GM21381 (cell line): Measurements from ENCODE around the gene CYBA.

Source experiments
- ATAC-seq: cut with Tn5 transposase; IDR thresholded peaks from one replicate; pipeline ENCODE4 v1.9.1; 2021; ENCODE audit warnings: mild to moderate bottlenecking, moderate library complexity; ENCODE audit not compliant: unreplicated experiment

The CYBA gene

DNA sequence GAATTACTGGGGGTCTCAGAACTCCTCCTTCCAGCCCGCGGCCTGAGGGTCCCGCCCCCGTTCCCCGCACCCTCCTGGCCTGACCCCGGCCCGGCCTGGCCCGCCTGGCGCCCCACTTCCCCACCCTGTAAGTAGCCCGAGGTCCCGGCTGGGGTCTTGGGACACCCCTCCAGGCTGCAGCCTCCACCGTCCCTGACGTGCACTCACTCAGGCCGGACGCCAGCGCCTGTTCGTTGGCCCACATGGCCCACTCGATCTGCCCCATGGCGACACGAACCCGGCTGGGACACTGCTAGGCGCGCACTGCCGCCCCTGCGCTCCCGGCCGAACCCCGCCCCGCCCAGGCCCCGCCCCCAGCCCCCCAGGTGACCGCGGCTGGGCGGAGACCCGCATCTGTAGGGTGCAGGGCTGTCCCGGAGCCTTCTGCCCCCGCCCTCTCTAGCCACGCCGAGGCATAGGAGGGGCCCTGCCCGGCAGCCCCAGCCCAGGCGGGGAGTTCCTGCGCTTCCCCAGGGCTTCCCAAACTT lies at the start of gene CYBA:
Gene CYBA (minus strand): TSS at position 305 of the 527 bp plus-strand sequence. CDS start 40 bp downstream, at position 265.
- ATAC-seq, result peak; percentile 68

DNA sequence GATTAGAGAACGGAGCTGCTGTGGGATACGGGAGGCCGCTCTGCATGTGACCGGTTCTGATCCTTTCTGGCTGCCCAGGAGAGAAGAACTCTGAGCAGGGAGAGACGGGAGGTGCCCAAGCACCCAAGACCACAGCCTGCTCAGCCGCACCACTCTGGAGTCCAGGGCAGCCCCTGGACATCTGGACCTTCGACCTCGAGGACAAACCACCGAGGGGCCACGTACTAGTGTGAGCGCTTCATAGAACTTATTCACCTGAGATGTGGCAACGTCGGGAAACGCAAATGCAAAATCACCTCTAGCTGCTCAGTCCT lies 49.4 kb upstream of the CYBA start:
- ATAC-seq, result no peak

DNA sequence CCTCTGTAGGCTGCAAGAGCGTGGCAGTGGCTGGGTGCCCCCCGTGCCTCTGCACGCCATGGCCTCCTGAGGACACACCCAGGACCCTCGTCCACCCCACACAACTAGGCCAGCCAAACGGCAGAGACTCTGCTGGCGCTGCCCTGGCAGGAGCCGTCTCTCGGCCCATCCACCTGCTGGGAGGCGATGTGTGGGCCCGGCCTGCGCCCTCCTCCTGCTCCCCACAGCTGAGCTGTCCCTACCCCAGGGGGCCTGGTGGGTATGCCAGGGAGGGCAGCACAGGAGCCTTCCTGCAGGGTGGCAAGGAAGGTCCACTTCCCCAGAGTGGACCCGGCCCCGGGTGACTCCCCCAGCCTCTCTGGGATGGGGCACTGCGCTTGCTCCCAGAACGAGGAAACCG lies 48.3 kb upstream of the CYBA start:
- no peak for ATAC-seq

DNA sequence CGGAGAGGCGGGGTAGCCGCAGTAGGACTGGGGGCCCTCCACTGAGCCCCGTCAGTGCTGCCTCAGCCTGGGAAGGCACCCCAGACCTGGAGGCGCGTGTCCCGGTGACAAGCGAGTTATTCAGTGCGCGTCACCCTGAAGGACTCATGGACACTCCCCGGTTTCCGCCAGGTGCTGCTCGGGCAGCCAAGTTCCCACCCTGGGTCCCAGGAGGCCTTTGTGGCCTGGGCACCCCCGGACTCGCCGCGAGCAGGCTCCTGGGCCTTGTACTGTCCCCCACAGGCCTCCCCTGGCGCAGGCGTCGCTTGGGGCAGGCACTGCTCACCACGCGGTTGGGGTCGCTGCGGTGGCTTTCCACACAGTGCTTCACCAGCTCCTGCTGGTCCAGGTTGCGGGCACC lies 47.8 kb upstream of the CYBA start:
- no peak for ATAC-seq

DNA sequence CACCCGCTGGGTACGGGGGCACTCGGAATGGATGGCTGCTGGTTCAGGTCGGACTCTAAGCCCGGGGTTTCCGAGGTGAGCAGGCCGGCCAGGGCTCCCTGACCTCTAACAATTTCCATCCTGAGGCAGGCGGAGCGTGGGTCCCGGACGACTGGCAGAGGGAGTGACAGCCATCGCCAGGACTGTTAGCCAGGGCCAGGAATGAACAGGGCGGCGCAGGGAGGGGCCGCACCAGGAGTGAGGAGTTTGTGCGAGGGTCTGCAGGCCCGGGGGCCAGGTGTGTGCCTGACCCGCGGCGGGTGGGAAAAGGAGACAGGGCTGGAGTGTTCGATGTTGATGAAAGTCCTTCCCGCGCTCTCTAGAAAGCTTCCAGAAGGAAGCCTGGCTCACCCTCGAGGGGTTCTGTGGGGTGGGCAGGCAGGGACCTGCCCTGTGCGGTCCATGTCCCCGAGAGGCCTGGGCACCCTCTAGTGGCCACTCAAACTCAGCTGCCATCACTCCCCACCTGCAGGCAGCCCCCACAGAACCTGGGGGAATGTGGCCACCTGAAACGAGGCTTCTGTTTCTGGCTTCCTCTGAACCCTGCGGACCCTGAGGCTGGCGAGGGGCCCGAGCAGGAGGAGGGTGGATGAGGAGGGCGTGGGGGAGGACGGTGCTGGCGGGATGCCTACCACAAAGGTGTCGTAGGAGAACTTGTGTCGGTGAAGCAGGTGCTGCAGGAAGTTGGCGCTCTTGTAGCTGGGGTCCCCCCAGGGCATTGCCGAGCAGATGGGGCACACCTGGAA lies 47.2 kb upstream of the CYBA start:
- ATAC-seq, result no peak

DNA sequence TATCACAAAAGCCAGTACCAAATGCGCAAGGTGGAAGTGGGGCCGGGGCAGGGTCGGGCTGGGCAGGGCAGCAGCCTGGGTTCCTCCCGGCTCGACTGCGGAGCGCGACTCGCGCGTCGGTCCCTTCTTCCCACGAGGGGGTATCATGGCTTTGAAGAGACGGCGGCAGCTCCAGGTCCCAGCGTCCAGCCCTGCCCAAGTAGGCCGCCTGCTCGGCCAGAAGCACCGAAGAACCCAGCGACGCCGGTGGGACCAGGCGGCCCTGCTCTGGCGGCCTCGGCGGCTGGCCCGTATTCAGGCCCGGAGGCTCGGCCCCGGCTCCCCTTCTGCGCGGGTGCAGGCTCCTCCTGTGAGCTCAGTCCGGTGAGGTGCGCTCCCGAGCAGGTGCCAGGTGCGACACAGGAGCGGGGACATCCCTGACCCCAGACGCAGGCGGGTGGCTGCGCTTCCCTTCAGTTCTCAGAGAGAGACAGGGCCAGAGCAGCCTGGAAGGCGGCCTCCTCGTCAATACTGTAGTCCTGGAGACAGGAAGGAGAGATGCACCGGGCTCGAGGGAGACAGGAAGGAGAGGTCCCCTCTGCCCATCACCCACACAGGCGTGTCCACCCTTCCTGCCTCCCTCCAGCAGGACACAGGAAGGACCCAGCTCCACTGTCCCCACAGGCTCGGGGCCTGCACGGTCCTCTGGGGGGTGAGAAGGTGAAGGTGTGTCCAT lies 46.4 kb upstream of the CYBA start:
- ATAC-seq, result no peak

DNA sequence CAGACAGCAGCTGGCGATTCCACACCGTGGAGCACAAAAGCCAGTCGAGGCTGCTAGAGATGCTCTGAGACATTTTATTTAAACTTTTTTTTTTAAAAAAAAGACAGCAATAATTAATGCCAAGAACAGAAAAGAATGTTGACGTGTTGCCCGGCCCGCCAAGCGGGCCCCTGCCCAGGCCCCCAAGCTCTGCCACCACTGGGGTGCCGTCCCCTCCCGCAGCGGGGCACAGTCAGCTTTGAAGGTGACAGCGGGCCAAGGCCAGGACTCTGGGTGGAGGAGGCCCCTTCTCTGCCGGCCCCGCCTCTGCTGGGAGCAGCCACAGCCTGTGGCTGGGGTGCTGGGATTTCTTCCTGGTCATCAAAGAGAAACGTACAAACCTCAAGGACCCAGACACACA lies 45.6 kb upstream of the CYBA start:
- no peak for ATAC-seq

DNA sequence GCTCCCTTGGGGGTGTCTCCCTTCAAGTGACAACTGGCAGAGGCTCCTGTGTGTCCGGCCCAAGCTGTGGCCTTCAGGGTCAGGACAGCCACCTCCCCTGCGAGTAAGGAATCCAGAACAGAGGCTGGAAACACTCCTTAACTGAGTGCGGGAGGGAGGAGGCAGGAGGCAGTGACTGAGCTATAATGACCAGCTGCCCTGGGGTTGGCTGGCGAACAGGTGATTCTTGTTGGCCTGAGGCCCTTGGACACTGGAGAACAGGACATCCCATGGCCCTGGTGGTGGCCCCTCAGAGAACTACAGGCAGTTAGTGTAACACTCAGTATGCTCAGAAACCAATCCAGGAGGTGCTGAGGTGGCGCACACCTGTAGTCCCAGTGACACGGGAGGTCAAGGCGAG lies 44.9 kb upstream of the CYBA start:
- ATAC-seq, result no peak

DNA sequence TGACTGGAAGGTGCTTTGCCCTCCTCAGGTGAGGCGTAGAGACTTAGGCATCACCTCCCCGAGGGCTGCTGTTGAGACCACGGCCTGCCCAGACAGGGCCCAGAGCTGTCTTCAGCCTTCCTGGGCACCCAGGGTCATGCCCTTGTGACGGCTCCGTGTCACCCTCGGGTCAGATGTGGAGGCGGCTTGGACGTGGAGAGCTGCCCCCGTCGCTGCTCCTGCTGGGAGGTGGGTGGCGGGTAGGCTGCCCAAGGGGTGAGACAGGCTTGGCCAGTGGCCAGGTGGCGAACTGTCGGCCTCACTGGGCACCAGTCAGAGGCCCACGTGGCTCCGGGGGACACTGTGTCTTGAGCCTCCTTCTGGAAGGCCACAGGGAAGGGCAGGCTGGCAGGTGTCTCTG lies 44.4 kb upstream of the CYBA start:
- ATAC-seq, result no peak

DNA sequence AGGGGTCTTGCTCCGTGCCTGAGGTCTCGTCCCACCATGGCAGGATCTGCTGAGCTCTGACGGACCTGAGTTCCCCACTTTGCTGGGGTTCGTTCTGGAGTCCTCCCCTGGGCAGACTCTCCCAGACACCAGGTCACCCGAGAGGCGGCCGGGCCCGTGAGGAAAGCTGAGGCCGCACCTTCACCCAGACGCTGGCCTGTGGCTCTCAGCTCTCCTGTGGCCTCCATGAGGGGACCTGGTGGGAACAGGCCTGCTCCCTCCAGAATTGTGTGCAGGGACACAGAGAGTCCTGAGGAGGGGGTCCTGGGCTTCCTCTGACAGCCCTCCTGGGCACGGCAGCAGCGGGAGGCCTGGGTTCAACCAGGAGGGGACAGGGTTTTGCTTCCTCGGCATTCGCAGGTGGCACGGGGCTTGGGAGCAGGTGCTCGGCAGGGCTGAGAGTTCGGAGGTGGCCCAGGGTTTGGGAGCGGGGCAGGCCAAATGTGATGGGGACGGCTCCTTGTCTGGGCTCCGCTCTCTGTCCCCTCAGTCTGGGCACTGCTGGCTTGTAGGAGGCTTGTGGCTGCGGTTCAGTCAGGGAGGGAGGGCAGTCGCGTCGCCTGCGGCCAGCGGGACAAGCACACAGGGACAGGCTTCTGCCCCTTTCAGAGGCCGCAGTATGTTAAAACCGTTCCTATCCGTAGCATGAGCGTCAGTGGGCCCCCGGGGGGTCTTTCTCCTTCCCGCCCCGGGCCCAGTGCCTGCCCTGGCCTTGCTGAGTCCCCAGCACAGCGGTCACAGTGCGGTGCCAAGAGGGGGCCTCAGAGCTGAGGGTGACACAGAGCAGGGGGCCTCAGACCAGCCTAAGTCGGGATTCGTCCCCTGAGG lies 43.6 kb upstream of the CYBA start:
- ATAC-seq, result no peak

DNA sequence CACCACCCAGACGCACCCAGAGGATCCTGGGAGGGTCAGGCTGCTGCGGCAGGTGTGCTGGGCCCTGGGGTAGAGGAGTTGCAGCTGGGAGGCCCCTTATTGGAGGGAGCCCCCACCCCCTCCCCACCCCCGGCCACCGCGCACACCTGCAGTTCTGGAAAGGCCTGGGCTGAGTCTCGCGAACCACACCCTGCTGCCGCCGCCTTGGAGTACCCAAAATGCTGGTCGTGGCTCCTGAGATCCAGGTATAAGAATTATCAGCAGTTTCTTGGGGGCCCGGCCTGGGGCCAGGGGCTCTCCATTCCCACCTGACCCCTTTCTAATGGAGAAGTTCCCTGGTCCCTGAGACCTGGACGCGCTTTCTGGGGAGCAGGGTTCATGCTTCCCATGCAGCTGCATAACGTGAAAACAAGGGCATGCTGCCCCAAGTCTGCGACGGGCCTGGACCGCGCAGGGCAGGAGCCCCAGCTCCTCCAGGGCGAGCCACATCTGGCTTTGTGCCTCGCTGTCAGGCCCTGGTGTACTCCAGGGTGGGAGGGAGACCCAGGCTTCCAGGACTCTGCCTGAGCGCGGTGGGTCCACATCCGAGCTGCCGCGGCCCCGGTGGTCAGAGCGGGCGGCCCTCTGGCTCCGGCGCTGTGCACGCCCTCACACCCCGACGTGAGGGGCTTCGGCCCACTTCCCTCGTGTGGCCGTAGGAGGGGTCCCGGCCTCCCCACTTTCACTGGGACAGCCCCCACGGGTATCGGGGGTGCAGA lies 42.7 kb upstream of the CYBA start:
- no peak for ATAC-seq

DNA sequence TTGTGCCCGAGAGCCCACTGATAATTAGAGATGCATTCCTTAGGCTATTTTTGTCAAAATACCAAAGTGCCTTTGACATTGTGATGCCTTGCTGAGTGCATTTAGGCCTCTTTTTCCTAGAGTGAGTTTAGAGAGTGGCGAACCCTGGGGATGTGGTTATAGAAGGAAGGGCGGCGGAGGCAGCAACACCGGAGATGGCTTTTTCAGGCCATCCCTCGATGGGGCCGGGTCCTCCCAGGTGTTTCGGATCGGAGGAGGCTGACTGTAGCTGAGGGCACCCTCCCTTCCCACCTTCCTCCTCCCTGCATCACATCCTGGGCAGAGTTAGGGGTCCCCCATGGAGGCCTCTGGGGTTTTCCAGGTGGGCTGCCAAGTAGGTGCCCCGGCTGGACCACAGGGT lies 42.0 kb upstream of the CYBA start:
- no peak for ATAC-seq

DNA sequence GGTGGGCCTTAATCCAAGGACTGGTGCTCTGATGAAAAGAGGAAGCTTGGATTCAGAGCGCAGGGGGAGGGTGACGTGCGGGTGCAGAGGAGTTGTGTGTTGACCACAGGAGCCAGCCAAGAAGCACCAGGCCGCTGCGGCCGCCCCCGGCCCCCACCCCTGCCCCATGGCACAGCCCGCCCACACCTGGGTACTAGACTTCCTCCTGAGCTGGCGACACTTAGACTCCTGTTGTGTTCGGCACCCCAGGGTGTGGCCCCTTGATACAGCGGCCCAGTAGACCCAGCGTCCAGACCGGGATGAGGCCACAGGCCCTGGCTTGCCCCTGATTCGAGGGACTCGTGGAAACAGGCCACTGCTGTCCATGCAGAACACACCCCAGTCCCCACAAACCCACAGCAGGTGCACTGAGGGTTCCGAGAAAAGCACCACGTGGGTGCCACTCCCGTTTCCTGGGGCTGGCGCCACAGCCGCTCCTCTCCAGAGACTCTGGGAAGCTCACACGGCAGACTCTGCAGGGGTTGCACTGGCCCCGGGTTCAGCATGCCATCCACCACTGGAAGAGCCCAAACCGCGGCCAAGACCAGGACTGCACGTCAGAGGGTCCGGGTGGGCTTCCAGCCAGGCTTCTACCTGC lies 41.2 kb upstream of the CYBA start:
- ATAC-seq, result no peak

DNA sequence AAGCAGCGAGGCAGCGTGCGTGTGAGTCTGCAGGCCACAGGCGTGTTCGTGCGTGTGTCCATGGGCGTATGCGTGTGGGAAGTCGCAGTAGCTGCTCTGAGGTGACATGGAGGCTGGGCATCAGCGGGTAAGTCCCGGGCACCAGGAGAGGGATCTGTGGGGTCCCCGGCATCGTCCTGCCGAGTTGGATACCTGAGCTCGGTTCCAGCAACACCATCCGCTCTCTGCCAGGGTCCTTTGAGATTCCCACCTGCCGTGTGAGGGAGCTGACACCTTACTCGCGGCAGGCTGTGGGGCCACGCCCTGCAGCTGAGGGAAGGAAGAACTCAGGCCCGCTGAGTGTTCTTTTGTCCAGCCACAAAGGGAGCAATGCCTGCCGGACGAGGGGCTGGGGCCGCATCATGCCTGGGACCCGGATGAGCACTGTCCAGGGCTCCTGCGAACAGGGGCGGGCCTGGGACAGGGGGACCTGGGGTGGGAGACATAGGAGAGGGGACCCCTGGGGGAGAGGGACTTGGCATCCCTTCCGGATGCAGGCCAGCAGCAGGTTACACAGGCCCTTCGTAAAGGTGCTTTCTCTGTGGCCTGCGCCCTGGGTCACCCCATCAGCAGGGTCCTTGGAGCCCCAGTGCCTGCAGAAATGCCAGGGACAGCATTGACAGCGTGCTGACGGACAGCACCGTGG lies 40.4 kb upstream of the CYBA start:
- ATAC-seq, result no peak

DNA sequence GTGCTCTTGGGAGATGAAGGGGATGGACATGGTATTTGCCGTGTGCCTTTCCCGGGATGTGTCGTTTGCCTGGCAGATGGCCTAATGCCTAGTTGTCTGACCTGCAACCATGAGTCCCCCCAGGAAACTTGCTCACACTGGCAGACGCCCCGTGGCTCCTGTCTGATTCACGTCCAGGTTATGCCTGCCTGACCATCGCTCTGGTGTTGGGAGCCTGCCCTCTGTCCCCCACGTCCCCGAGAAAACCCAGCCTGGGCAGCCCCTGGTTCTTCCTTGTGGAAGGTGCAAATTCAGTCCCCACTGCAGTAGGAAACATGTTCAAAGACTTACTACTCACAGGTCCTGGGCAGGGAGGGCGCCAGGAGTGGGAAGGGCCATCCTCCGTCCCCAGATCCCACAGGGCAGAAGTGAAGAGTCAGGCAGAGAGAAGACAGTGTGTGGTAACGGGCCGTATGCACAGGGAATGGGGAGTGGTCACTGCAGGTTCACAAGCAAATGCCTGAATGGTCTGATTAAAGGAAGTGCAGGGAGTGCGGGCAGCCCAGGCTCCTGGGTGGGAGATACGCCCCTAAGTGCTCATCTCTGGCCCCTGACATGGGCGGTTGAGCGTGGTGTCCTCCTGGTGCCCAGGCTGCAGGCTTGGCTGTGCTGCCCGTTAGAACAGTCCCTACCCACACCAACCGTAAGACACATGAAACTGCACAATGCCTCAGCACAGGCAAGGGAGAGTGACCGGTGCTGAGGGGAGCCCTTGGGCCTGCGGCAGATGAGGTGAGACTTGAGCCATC lies 39.7 kb upstream of the CYBA start:
- no peak for ATAC-seq

DNA sequence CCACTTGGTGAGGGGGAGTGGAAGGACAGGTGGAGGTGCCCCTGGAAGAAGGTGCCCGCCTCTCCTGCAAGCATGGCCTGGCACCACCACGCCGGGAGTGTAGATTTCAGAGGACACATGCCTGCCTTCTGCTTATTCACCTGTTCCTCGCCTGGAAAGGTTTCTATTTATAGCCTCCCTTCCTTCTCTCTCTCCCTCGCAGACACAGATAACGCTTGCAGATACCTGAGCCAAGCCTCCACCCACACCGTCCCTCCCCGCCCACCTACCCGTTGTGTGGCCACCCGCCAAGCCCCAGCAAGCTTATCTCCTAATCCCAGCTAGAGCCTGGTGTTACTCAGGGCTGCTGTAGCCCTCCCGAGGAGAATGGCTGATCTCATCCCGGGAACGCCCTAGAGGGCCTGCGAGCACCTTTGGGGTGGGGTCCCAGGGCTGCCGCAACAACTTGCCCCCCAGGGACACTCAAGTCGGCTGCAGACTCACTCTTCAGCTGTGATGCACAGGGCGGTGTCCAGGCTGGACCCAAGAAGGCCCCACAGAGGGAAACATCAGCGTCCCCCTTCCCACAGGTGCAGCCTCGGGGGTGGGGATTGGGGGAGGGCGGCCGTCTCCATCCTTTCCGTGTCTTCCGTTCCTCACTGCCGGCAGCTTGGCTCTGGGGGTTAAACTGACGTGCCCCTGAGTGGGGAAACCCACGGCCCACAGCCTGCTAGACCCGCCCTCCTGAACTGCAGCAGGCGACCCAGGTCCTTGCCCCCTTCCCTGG lies 37.3 kb upstream of the CYBA start:
- ATAC-seq, result no peak

DNA sequence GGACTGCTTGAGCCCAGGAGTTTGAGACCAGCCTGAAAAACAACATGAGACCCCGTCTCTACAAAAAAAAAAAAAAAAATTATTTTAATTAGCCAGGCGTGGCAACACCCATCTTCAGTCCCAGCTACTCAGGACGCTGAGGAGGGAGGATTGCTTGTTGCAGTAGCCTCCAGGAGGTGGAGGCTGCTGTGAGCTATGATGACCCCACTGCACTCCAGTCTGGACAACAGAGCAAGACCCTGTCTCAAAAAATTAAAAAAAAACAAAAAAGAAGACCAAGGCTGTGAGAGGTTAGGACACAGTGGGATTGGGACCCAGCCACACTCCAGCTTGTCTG lies 36.8 kb upstream of the CYBA start:
- ATAC-seq, result no peak

DNA sequence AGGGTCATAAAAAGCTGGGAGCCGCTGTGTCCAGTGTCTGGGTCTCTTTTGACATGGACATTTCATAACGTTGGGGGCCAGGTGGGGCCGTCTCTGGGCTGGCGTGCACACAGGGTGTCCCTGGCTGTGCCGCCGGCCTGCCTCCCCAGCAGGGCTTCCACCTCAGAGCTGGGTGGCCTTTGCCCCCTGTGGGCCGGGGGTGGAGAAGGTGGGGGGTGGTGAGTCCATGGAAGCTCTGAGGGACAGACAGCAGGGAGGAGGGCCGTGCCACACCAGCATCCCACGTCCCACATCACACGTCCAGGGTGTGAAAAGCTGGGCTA lies 36.4 kb upstream of the CYBA start:
- no peak for ATAC-seq
